Stimulated activated CD8-positive, alpha-beta memory T cell treated with anti-CD3 and anti-CD28 coated beads, Interleukin-12 subunit alpha, Interleukin-12 subunit beta, amount 100 ng/mL, for 4 hours (primary cell): ENCODE results near the gene RTN4.
"Not testable (repeated sequence)": the region's sequence is repeated elsewhere in the genome, so short reads cannot be mapped to it uniquely, and the experiment has no call there.

Experiments
- DNase-seq: peaks from one replicate; pipeline ENCODE4 v3.0.0-alpha.2; 2020; ENCODE audit warnings: low read depth

The RTN4 gene

GRCh38 chr2:55009277-55010060 lies 40.8 kb downstream of the RTN4 start:
- DNase-seq: no peak

DNA sequence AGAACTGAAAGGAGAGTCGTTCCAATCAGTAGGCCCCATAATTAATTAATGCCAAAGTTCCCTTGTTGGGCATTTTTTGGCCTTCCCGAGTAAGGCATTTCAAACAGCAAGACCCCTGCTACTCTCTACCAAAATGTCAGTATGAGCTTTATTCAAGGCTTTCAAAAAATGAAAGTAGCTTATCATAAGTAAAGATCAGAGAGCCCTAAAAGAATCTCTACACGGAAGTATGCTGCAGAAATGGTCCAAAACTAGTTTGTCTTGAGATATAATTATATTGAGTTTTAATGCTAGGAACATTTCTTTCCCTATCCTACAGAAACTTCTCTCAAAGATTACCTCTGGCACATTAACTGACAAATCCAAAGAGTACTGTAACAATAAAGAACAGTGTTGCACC lies 43.9 kb downstream of the RTN4 start:
- no peak for DNase-seq

GRCh38 chr2:55003706-55004639 lies 46.3 kb downstream of the RTN4 start:
- no peak for DNase-seq

GRCh38 chr2:55001716-55002115 lies 48.5 kb downstream of the RTN4 start:
- no peak for DNase-seq

- DNase-seq: no peak
Measured at GRCh38 chr2:55000341-55000740, 49.9 kb downstream of the RTN4 start.

- DNase-seq: no peak
Measured at GRCh38 chr2:54999182-54999581, 51.1 kb downstream of the RTN4 start.

GRCh38 chr2:54997826-54998225 lies 52.4 kb downstream of the RTN4 start:
- no peak for DNase-seq

DNA sequence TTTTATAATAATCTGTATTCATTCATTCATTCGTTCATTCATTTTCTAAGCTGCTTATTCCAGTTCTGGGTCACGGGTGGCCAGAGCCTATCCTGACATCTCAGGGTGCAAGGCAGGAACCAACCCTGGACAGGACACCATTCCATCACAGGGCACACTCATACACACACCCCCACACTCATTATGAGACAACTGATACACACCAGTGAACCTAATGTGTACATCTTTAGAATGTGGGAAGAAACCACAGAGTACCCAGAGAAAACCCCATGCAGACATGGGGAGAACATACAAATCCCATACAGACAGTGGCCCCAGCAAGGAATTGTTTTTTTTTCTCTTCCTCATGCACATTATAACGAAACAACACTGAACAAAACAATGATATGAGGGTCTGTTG lies 54.7 kb downstream of the RTN4 start:
- no peak for DNase-seq

GRCh38 chr2:54990694-54991093 lies 59.6 kb downstream of the RTN4 start:
- not testable (repeated sequence) for DNase-seq

GRCh38 chr2:54988612-54989011 lies 61.6 kb downstream of the RTN4 start:
- DNase-seq: no peak

- no peak for DNase-seq
Measured at GRCh38 chr2:54986264-54986663, 64.0 kb downstream of the RTN4 start.

DNA sequence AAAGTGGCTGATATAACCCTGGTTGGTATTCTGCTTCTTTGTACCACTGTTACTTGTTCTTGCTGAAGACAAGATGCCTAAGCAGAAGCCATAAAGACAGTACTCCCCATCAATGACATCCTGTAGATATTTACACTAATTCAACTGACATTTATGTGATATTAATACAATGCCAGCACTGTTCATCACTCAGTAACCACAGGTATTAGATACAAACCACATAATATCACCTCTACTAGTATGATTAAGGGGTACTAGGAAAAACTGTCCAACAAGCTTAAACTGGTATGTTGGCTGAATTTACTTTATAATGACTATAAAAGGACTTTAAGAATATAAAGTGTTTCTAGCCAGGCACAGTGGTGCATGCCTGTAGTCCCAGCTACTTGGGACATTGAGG lies 65.8 kb downstream of the RTN4 start:
- no peak for DNase-seq

DNA sequence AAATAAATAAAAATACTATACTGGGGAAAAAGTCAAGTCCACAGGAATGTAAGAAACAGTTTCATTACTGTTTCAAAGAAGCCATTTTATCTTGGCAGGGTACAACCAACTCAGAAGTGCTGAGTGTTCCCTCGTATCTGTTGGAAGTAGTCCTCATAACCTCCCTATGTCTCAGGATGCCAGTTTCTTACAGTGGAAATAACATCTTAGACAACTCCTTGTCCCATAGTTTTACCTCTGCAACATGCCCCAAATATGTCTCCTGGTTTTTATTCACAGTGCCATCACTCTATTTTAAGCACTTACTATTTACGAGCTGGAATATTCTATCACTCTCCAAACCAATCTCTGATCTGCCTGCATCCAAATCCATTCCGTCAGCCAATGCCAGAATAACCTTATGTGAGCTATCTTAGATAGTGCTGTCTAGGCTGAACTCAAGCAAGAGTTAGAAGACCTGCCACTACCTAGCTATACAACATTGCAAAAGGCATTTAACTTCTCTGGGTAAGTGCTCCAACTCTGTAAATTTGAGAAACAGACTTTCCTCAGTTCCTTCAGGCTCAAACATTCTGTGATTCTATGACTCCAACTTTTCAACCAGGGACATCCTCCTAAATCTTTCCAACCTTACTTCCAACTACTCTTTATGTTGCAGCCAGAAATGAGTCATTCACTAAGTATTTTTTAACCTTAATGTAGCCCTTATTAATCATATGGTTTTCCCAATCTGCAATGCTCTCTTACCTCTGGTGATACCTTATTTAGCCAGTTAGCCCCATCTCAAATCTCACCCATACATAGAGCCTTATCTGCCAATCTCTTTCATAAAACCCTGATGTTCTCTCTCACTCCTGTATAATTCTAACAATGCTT lies 66.7 kb downstream of the RTN4 start:
- DNase-seq: no peak

DNA sequence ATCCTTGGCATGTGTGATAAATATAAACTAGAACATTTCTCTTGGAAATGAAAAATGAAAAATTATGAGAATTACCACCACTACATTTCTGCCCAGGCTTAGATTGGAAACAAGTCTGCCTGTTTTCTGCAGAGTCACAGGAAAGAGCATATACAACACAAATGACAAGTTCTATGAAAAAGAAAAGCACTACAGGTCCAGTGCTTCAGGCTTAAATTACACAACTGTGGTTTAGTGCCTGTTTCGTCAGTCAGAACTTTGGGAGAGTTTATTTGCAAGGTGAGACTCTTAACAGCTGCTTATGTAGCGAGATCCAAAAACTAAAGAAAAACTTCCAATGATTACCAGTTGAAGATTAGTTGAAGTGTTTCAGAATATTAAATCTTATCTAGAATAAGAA lies 68.9 kb downstream of the RTN4 start:
- no peak for DNase-seq

DNA sequence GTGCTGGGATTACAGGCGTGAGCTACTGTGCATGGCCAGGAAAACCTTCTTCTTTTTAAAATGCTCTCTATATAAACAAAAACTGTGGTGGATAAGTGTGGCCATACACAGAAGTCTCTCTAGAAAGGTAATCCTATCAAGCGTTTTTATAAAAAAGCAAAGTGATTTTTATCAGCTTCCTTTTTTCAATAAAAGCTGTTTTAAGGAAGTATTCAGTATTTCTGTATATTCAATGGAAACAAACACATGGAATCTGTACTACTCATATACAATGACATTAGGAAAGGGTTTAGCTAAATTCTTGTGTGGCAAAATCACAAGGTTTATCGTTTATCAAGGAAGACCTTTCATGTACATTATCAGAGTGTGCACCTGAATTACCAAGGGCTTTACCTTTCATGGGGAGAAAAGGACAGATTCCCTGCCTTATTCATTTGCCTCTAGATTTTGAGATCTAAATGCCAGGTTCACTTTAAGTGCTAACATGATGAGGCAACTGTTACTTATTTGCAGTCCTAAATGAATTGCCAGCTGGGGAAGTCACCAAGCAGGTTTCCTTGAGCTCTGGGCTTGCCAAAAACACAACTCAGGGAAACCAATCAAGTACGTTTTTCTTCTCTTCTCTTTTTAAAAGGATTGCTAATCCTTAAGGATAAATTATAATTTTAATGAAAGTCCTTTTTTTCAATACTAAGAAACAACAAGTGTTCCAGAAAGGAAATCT lies 70.8 kb downstream of the RTN4 start:
- no peak for DNase-seq

GRCh38 chr2:54977149-54977548 lies 73.1 kb downstream of the RTN4 start:
- DNase-seq: no peak

- no peak for DNase-seq
Measured at GRCh38 chr2:54975598-54976492, 74.4 kb downstream of the RTN4 start.

DNA sequence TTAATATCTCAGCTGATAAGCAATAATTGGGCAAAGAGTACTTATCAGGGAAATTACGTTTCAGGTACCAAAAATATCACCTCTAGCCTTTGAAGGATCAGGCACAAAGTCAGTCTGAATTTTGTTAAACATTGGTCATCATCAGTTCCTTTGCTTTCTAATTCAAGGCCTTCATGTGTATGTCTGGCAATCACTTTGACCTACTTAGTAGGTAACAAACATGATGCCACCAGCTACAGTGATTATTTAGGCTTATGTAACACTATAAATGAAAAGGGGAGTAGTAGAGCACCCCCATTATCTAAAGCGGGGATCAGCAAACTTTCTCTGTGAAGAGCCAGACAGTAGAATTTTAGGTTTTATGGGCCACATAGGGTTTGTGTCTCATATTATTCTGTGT lies 75.1 kb downstream of the RTN4 start:
- no peak for DNase-seq

- no peak for DNase-seq
Measured at GRCh38 chr2:54969940-54970338, 80.3 kb downstream of the RTN4 start.

DNA sequence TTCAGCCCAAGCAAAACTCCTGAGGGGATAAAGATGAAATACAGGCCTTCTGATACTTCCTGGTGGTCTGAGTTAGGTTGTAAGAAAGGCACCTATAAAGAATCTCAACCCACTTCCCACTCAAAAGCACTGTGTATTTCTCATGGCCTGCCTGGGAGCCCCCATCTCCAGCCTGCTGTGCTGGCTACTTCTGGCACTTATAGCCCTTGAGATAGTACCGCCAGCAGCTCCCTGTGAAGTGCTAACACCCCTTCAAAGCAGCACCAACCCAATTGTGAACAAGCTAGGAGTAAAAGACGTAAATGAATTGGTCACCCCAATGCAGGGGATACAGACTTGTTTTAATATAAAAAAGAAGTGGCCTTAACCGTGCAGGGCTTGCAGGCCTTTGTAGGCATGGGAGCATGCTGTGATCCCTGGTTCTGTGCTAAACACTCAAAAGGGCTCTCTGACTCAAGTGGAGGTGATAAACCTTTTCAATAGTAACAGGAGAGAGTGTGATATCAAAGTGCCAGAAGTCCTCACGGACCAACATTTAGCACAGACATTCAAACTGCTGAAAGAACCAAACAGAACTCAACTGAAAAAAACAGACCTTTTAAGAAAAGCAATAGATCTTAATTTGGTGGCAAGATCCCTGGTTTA lies 80.8 kb downstream of the RTN4 start:
- DNase-seq: no peak
